Vagina (tissue), 2 donors: ENCODE results near the gene ZMYND10. TPM values are rescaled to one million over a fixed set of nuclear protein-coding genes. Genes with fewer than 3 reads are reported as not detected.

Experiments used
- DNase-seq, 2 donors: peaks; one replicate each; pipeline ENCODE4 v3.0.0-alpha.2; 2017; ENCODE audit errors: extremely low spot score in 2 of 2
- H3K27ac ChIP-seq: fragments of 200-600 bp; sonication (generic); one replicate; pipeline ENCODE4 v1.5.1; 2019
- H3K27me3 ChIP-seq: fragments of 200-600 bp; sonication (generic); one replicate; pipeline ENCODE4 v1.5.1; 2019
- H3K36me3 ChIP-seq, 2 donors: fragments of 200-600 bp; sonication (generic); one replicate each; pipeline ENCODE4 v1.5.1; 2017 to 2019
- H3K4me1 ChIP-seq: fragments of 200-600 bp; sonication (generic); one replicate; pipeline ENCODE4 v1.5.1; 2019
- H3K4me3 ChIP-seq, 2 donors: fragments of 200-600 bp; sonication (generic); 1 replicate in 1 of 2; 2 replicates in 1 of 2; pipeline ENCODE4 v1.5.1; 2016 to 2019
- H3K9me3 ChIP-seq: fragments of 200-600 bp; sonication (generic); one replicate; pipeline ENCODE4 v1.5.1; 2019
- CTCF ChIP-seq, 3 experiments: fragments of 450-650 bp in 2 of 3; fragments of 200-600 bp in 1 of 3; sonication (generic) in 1 of 3; IDR thresholded peaks; one replicate each; pipeline ENCODE4 v1.5.1; 2017 to 2019; ENCODE audit warnings: antibody characterized with exemption in 3 of 3, mild to moderate bottlenecking in 2 of 3, moderate library complexity in 2 of 3
- POLR2A ChIP-seq, 2 donors: fragments of 450-650 bp; IDR thresholded peaks; one replicate each; pipeline ENCODE4 v1.6.1; 2017; ENCODE audit warnings: antibody characterized with exemption in 2 of 2, mild to moderate bottlenecking in 2 of 2, moderate library complexity in 2 of 2
- POLR2AphosphoS5 ChIP-seq, 2 donors: sonication (generic); formaldehyde crosslinking; IDR thresholded peaks; one replicate each; pipeline ENCODE4 v1.9.0; 2017; ENCODE audit warnings: antibody characterized with exemption in 2 of 2, mild to moderate bottlenecking in 2 of 2, low read depth in 1 of 2; ENCODE audit not compliant: insufficient read depth in 1 of 2
- intact Hi-C: fragments of 100-400 bp; cut with DNase I; formaldehyde crosslinking; loops from one replicate; pipeline ENCODE4 v1.15.1; 2023
- total RNA-seq: library from RNA; depleted of rRNA; stranded (reverse); fragments of >200 nt; gene quantifications from one replicate; pipeline ENCODE4 v1.2.3, GENCODE V29; 2016

ZMYND10 gene
- total RNA-seq, 1 donor from 2014 or later, result 0.74 TPM

- no peak for DNase-seq
- intact Hi-C loops, result loop anchor here (2.0 kb wide), 1 partner anchor 23 kb away; the partner anchor contains the start of gene HYAL2
- H3K27me3 ChIP-seq, result no peaks in the 10 kb centered on the region
- H3K27ac ChIP-seq, result peak overlapping the region; percentile 91
- no peaks in the 10 kb centered on the region for H3K9me3 ChIP-seq
- peak overlapping the region; percentile 47 to 61 for H3K4me3 ChIP-seq
- TF ChIP-seq POLR2A (IDR thresholded peaks at IDR 0.05) (no peak), CTCF (IDR thresholded peaks at IDR 0.05) (no peak), POLR2AphosphoS5 (IDR thresholded peaks at IDR 0.05; ENCODE audit: insufficient read depth in 1 of 2, low read depth in 1 of 2) (no peak)
- H3K4me1 ChIP-seq, result peaks cover 55% of the 10 kb centered on the region
- H3K36me3 ChIP-seq, result peaks cover 0 to 5% of the 10 kb centered on the region in 2 donors
Observed at GRCh38 chr3:50299929-50300680, 45.4 kb downstream of the ZMYND10 start.

- peaks cover 55% of the 10 kb centered on the region for H3K4me1 ChIP-seq
- intact Hi-C loops, result loop anchor here (2.0 kb wide), 1 partner anchor 23 kb away; the partner anchor contains the start of gene HYAL2
- TF ChIP-seq POLR2A (IDR thresholded peaks at IDR 0.05) (no peak), POLR2AphosphoS5 (IDR thresholded peaks at IDR 0.05; ENCODE audit: insufficient read depth in 1 of 2, low read depth in 1 of 2) (peak in 1 of 2 donors; percentile 93), CTCF (IDR thresholded peaks at IDR 0.05) (no peak)
- H3K27ac ChIP-seq, result peak overlapping the region; percentile 91
- no peak for DNase-seq
- no peaks in the 10 kb centered on the region for H3K9me3 ChIP-seq
- no peaks in the 10 kb centered on the region for H3K27me3 ChIP-seq
- H3K36me3 ChIP-seq, result peaks cover 0 to 5% of the 10 kb centered on the region in 2 donors
- peak overlapping the region; percentile 47 to 61 for H3K4me3 ChIP-seq
Observed at GRCh38 chr3:50299638-50299928, 45.9 kb downstream of the ZMYND10 start.

- peak; percentile 100 for DNase-seq
- Histone ChIP-seq H3K36me3 (peaks cover 0 to 5% of the 10 kb centered on the region in 2 donors), H3K4me1 (peaks cover 55% of the 10 kb centered on the region), H3K4me3 (peak within 1 kb of the TSS; percentile 61 to 90), H3K27me3 (no peaks in the 10 kb centered on the region), H3K27ac (peak within 1 kb of the TSS; percentile 91), H3K9me3 (no peaks in the 10 kb centered on the region)
- TF ChIP-seq POLR2AphosphoS5 (IDR thresholded peaks at IDR 0.05; ENCODE audit: insufficient read depth in 1 of 2, low read depth in 1 of 2) (peak in 1 of 2 donors; percentile 99), POLR2A (IDR thresholded peaks at IDR 0.05) (peak in 1 of 2 donors; percentile 96), CTCF (IDR thresholded peaks at IDR 0.05) (peak in 1 of 3 experiments; percentile 50)
- intact Hi-C loops, result loop anchor here (2.0 kb wide), 1 partner anchor 24 kb away; the partner anchor contains the start of gene HYAL2
Observed at GRCh38 chr3:50298836-50299637, 46.5 kb downstream of the ZMYND10 start, which contains the start of the genes HYAL3 and NAA80. HYAL3 (minus strand) TSS chr3:50299405; CDS start chr3:50295602, 3,803 bp downstream. NAA80 (minus strand) TSS chr3:50299405; CDS start chr3:50297463, 1,942 bp downstream.

- Histone ChIP-seq H3K36me3 (peaks cover 0 to 5% of the 10 kb centered on the region in 2 donors), H3K4me3 (peak overlapping the region; percentile 61 to 90), H3K9me3 (no peaks in the 10 kb centered on the region), H3K4me1 (peaks cover 51% of the 10 kb centered on the region), H3K27me3 (no peaks in the 10 kb centered on the region), H3K27ac (peak overlapping the region; percentile 83)
- intact Hi-C loops, result loop anchor here (2.0 kb wide), 1 partner anchor 25 kb away; the partner anchor contains the start of gene HYAL2
- DNase-seq, result no peak
- no peak for TF ChIP-seq POLR2A (IDR thresholded peaks at IDR 0.05)
- TF ChIP-seq POLR2AphosphoS5 (IDR thresholded peaks at IDR 0.05; ENCODE audit: insufficient read depth in 1 of 2, low read depth in 1 of 2), result no peak
- TF ChIP-seq CTCF (IDR thresholded peaks at IDR 0.05), result no peak
Observed at GRCh38 chr3:50297896-50298725, 47.4 kb downstream of the ZMYND10 start.
